Measurements from ENCODE around the gene PNMA8B.

PNMA8B gene

GRCh38 chr19:46514589-46515289 lies 19.1 kb upstream of the PNMA8B start:
- no peak for TF ChIP-seq CTCF (IDR thresholded peaks at IDR 0.05; ENCODE audit: control insufficient read depth, insufficient read depth, low read depth, low read length, missing control alignments)
- no peak overlapping the region for H3K4me3 ChIP-seq (ENCODE audit: control insufficient read depth, low read depth, low read length)
- DNase-seq (ENCODE audit: low read depth): no peak

GRCh38 chr19:46513461-46514236 lies 18.0 kb upstream of the PNMA8B start:
- no peak overlapping the region for H3K4me3 ChIP-seq (ENCODE audit: control insufficient read depth, low read depth, low read length)
- peak; percentile 97 for TF ChIP-seq CTCF (IDR thresholded peaks at IDR 0.05; ENCODE audit: control insufficient read depth, insufficient read depth, low read depth, low read length, missing control alignments)
- peak; percentile 20 for DNase-seq (ENCODE audit: low read depth)

- no peak for TF ChIP-seq CTCF (IDR thresholded peaks at IDR 0.05; ENCODE audit: control insufficient read depth, insufficient read depth, low read depth, low read length, missing control alignments)
- H3K4me3 ChIP-seq (ENCODE audit: control insufficient read depth, low read depth, low read length): no peak overlapping the region
- DNase-seq (ENCODE audit: low read depth): no peak
These were observed 15.6 kb upstream of the PNMA8B start for GRCh38 chr19:46511237-46511636.

GRCh38 chr19:46508206-46508605 lies 12.5 kb upstream of the PNMA8B start:
- no peak for DNase-seq (ENCODE audit: low read depth)
- H3K4me3 ChIP-seq (ENCODE audit: control insufficient read depth, low read depth, low read length): no peak overlapping the region
- TF ChIP-seq CTCF (IDR thresholded peaks at IDR 0.05; ENCODE audit: control insufficient read depth, insufficient read depth, low read depth, low read length, missing control alignments): no peak

- no peak for DNase-seq (ENCODE audit: low read depth)
- no peak for TF ChIP-seq CTCF (IDR thresholded peaks at IDR 0.05; ENCODE audit: control insufficient read depth, insufficient read depth, low read depth, low read length, missing control alignments)
- no peak overlapping the region for H3K4me3 ChIP-seq (ENCODE audit: control insufficient read depth, low read depth, low read length)
These were observed 8.3 kb upstream of the PNMA8B start for GRCh38 chr19:46503848-46504453.

- DNase-seq (ENCODE audit: low read depth): no peak
- H3K4me3 ChIP-seq (ENCODE audit: control insufficient read depth, low read depth, low read length): no peak overlapping the region
- no peak for TF ChIP-seq CTCF (IDR thresholded peaks at IDR 0.05; ENCODE audit: control insufficient read depth, insufficient read depth, low read depth, low read length, missing control alignments)
These were observed 7.2 kb upstream of the PNMA8B start for GRCh38 chr19:46502891-46503290.

Measured in AG09309 (cell line).